Stimulated activated CD4-positive, alpha-beta T cell treated with anti-CD3 and anti-CD28 coated beads, Interleukin-15, amount 100 ng/mL, for 48 hours (primary cell): Measurements from ENCODE around the gene ARID1B.
A peak's percentile ranks its signal among the peaks of the same experiment; 100 is the strongest.
"Not testable (repeated sequence)": the region's sequence is repeated elsewhere in the genome, so short reads cannot be mapped to it uniquely, and the experiment has no call there.

Experiments
- DNase-seq, 2 donors: peaks; one replicate each; pipeline ENCODE4 v3.0.0-alpha.2; 2020; ENCODE audit warnings: low read depth in 2 of 2

ARID1B gene

DNA sequence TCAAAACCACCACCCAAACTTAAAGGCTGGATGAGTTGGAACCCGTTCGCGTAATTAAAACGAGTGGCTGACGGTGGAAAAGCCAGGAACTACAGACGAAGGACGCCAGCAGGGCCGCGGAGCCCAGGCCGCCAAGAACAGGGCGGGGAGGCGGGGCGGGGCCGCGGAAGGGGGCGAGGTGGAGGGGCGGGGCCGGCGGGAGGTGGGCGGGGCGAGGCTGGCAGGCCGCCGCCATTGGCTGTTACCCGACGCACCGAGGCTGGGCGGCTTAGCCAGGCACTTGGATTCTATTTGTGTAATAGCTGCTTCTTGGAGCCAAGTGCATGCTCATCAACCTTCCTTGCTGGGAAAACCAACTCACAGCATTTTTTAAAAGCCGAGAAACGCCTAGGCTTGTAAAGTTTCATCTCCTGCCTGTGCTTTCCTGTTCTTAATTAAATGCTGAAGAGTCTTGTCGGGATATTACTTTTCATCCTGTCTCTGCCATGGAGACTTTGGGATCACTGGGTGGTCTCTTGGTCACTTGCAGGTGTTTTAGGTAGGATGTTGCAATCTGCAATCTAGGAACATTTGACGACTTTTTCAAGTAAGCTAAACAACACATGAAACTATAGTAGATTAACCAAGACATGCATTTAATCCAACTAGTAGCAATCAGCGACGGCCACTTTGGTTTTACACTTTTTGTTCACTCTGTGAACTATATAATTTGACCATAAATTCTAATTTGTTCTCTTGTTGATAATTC, 245.0 kb downstream of the ARID1B start:
- peak; percentile 70 to 78 for DNase-seq

DNA sequence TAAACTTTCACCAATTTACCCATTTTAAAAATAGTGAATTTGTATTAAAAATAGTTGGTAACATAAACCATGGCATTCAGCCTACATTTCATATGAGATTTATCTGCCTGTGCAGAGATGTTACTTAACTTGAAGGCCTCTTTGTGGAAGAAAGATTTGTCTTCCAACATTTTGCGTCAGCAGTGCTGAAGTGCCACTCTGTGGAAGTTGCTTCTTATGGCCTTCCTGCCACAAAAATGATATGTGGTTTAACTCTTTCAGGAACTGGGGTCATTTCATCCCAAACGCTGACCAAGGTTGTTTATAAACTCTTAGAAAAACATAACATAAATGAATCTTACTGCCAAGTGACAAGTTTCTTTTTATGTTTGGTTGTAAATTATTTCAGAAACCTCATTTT, 246.8 kb downstream of the ARID1B start:
- DNase-seq, result no peak

DNA sequence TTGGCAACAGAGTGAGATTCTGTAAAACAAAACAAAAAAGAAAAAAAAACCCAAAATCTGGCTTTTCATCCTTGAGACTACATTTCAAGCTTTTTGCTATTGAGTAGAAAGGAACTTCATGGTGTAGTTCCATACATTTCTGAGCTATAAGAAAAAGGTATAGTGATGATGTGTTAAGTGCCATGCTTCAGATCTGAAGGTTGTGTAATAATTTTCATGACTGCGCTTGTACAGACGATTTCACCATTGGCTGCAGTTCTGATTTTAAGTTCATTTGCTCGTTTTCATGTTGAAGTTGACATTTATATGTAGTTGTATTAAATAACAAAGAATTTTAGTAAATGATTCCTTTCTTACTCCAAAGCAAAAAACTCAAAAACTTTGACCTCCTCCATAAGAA, 247.6 kb downstream of the ARID1B start:
- DNase-seq, result no peak

DNA sequence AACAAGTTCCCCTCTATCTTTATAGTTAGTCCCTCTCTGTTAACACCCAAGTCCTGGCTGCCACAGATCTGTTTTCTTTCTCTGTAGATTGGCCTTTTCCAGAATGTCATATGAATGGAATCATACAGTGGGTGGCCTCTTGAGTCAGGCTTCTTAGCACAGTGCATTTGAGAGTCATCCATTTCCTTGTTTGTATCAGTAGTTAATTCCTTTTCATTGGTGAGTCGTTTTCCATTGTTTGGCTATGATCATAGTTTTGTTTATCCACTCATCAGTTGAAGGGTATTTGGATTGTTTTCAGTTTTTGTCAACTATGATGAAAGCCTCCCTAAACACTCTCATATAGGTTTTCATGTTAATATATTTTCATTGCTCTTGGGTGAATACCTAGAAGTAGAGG, 248.3 kb downstream of the ARID1B start:
- no peak for DNase-seq

DNA sequence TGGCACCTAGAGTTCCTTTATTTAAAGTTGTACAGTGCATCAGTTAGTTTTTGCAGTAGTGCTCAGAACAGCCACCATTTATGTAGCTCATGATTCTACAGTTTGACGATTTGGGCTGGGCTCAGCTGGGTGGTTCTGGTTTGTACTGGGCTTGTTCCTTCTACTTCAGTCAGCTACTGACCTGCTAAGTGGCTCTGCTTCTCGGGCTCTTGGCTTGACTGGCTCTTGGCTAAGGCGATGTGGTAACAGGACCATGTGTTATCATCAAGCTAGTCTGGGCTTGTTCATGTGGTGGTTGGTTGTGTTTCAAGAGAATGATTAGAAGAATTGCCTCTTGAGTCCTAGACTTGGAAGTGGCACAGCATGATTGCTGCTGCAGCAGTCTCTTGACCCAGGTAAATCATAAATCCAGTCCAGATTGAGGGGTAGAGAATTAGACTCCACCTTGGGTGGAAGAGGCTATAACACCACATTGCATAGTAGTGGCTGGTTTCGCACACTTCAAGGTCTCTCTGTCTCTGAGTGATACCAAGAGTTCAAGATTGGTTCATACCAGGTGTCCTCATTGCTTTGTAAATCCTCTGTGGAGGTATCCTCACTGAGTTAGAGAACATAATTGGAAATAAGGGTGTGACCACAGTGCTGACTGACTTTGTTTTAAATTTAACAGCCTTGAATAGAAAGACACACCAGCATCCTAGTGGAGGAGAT, 253.0 kb downstream of the ARID1B start:
- no peak for DNase-seq

DNA sequence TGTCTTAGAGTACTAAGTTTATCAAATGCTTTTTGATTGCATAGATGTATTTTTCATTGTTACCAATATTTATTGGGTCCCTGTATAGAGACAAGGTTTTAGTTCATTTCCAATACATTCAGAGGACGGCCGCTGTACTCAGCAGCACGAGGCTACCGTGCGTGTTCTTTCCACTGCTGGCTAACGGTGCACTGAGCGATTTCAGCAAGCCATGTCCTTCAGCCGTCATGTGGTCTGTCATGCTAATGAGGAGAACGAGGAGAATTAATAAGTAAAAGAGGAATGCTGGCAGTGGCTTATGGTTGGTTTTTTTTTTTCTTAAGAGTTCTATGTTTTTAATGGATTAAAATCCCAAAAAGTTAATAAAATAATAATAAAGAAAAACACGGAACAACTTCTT, 253.6 kb downstream of the ARID1B start:
- DNase-seq, result no peak

DNA sequence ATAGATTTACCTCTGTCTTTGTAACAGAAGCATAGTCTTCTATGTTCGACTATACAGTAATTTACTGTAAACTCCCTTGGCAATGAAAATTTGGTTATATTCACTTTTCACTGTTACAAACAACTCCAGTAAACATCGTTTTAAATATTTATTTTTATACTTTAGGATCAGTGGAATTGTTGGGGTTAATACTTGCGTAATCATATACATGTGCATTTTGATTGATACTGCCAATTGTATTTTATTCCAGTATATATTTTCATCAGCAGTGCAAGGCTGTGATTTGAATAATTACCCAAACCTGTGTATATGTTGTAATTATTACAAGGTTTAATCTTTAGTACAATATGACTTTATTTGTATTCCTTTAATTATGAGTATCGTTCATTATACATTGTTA, 255.7 kb downstream of the ARID1B start:
- DNase-seq, result no peak

DNA sequence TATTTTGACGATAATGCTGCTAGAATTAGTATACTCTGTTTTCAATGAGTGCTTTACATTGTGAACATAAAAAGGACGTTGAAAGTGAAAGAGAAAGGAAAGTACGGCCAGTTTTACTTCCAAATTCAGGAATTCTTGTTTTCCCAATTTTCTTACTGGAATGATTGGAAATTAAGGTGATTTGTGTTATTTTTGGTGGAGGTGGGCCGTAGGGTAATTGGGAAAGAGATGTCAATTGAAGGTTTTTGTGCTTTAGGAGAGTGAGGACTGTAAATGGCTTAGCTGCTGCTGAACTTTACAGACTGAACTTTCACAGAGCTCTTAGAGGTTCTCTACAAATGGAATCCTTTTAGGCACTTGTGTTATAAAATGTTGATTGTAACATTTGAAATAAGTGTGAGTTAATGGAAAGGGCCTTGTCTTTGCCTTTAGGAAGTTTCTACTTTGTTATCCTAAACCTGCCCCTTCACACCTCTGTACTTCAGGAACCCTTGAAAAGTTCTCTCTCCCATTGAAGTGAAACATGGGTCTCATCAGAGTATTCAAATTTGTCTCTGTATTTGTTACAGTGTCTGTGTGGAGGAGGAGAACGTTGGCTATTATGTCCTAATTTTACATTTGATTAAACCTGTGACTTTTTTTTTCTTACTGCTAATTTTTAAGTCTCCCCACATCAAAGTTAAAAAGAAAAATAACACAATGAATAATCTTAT, 256.4 kb downstream of the ARID1B start:
- DNase-seq, result no peak

DNA sequence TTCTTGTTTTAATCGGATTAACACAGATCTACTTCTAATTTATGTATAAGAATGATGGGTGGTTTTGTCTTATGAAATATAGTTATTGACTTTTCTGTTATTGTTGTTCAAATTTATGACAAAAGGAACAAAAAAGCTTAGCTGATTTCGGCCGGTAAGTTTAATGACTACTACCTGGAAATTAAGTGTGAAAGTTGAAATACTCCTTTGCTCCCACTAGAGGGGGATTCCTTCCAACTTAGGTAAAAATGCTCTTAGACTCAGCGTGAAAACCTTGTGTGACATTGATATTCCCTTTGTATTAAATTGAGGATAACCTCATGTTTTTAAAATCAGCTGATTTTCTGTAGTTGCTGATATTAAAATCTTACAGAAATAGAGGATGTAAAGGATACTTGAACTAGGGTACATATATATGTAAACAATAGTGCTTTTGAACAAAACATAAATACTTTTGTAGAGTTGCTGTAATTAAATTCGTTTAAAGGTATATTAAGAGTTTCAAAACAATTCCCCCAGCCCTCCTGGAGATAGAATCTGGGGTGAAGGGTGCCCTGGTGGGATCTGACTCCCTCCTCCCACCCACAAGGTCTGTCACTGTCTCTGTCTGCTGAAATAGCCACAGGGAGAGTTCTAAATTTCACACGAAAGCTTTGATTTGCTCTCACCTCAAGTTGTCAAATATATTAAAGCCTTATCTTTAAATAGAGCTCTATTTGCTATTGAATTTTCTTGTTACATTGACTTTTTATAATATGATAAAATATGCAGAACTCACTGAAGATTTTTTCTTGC, 257.5 kb downstream of the ARID1B start:
- no peak for DNase-seq

DNA sequence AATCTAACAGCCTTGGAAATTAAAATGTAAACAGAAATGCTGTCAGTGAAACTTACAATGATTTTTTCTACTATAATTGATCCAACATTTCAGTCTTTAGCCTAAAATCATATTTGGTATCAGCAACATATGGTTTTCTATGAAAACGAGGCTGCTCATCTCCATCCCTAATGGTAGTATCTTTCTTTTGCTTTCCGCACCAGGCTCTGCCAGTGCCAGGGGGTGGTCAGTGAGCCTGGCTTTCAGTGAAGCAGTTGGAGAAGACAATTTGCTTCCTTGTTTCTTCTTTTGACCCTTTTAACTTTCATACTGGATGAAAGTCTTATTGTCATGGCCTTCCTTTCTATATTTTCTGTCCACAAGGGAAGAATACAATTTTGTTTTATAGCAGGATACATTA, 258.4 kb downstream of the ARID1B start:
- DNase-seq, result no peak

DNA sequence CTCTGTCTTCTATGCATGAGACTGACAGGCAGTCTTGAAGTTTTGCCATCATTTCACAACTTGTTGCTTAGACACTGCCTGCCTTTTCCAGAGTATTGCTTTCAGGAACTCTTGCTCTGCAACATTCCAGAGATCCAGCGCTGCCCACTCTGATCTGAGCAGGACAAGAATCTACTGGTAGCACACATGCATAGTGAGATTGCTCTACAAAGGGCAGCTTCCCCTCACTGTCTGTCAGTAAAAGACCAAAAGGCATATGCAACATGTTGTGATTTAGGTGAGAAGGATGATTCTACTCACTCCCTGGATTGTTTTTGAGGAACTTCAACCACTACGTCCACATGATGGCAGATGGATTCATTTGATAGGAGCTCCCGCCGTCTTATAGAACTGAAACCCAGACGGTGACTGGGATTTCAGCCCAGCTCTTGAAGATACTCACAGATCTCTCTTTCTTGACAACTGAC, 259.1 kb downstream of the ARID1B start:
- no peak for DNase-seq

DNA sequence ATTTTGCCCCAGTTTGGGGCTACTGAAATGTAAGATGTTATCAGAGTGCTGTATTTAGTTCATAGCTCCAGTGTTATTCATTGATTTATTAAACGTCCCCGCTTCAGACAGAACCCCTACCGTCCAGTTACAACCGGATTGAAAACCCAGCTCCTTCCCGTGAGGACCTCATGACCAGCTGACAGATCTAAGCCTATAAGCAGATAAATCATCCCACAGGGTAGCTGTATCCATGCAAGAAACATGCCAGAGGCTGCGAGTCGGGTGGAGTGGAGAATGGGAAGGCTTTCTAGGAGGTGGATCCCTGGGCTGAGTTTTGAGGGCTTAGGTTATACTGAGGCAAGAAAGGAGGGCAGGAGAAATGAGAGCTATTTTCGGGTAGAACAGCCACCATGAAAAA, 260.0 kb downstream of the ARID1B start:
- no peak for DNase-seq

DNA sequence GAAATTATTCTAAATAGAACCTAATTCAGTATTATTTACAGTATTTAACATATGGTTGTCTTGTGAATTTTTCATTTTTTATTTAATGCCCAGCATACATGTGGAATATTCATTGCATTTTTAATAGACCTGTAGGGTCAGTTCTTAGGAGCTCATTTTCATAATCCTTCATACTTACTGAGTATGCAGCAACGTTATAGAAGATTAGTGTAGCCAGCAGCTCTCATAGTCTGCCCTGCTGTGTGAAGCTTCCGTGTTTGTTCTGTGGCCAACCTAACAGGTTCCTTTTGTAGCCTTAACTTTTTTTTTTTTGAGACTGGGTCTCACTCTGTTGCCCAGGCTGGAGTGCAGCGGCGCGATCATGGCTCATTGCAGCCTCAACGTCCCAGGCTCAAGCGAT, 261.4 kb downstream of the ARID1B start:
- DNase-seq, result no peak

DNA sequence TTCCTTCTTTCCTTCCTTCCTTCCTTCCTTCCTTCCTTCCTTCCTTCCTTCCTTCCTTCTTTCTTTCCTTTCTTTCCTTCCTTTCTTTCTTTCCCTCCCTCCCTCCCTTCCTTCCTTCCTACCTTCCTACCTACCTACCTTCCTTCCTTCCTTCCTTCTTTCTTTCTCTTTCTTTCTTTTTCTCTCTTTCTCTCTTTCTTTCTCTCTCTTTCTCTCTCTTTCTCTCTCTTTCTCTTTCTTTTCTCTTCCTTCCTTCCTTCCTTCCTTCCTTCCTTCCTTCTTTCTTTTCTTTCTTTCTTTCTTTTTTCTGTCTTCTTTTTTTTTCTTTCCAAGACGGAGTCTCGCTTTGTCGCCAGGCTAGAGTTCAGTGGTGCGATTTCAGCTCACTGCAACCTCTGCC, 262.5 kb downstream of the ARID1B start:
- not testable (repeated sequence) for DNase-seq

DNA sequence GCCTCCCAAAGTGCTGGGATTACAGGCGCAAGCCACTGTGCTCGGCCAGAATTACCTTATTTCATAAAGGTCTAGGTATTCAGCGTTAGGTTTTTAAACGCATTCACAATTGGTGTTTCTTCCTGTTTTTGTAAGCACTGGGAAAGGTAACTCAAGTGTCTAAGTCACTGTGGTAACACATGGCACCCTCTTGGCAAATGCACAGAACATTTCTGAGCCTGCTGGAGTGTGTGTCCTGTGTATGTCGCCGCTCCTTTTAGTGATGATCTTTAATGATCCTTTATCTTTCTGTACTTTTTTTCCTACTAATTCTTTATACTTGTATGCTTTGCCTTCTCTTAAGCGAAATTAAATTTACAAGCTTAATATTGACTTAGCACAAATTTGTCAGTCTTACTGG, 263.0 kb downstream of the ARID1B start:
- no peak for DNase-seq

DNA sequence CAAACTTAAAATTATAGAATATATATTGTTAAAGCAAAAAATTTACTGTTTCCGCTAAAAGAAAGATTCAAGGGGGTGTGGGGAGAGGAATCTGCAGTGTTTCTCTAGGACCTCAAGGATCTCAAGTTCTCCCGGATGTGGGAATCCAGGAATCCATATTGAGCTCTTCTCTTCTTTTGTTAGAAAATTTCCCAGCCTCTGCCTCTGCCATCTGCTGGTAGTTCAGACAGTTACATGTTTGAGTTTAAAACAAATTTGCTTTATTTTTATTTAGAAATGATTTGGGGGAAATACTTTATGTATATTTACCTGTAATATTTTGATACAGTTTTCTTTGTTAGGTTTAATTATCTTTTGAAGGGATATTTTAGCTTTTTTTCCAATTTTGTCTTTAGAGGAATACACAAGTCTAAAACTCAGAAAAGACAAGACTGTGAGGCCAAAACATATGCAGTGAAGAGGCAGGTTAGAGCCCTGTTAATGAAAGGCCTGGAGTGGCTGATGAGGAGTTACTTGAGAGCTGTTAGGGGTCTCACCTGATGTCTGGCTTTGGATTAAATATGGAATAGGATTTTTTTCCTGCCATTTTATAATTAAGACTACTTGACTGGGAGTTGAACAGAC, 268.8 kb downstream of the ARID1B start:
- no peak for DNase-seq

DNA sequence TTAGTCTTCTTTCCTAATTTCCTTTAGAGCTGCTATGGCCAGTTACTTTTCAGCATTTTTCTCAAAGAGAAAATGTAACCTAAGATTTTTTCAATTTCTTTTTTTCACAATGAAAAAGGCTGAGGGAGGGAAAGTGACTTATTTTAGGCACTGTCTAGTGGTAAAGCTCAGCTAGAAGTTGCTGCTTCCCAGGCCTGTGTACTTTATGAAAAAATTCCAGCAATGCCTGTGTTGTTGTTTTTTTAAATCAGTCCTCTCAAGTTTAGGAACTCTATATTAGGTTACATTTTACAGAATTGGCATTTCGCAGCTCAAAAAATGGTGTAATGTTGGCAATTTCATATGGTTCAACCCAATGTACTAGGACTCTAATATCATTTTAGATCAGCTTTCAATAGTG, 269.6 kb downstream of the ARID1B start:
- no peak for DNase-seq

DNA sequence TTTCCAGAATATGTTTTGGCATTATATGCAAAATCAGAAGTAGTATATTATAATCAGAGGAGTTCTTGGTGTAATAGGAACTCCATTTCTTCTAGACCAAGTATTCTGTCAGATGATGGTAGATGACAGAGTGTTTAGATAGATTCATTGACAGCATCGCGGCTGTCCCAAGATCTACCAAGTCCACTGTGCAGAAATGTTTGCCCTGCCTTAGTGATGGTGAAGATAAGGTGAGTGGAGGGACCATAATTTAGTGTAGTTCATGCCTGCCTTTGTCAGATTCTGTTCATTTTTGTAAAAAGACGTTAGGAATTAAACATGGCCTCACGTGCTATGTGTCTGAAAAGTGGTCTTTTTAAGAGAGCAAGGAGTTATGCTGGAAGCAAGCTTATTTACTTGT, 270.1 kb downstream of the ARID1B start:
- DNase-seq, result no peak

DNA sequence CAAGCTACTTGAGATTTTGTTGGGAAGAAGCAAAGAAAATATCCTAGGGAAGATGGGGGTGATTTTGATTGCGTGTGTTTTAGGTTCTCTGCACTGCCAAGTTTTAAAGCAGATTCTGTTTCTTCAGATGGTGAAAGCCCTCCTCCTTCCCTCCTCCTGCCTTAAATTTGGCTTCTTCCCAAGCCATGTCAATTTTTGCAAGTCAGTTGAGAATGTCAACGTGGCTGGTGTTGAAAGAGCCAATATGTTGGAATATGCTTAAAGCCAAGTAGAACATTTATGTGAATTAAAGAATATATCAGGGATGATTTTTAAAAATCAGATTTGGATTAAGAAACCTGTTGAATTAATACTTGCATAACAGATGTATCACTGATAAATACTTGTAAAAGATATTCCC, 270.8 kb downstream of the ARID1B start:
- DNase-seq, result no peak

DNA sequence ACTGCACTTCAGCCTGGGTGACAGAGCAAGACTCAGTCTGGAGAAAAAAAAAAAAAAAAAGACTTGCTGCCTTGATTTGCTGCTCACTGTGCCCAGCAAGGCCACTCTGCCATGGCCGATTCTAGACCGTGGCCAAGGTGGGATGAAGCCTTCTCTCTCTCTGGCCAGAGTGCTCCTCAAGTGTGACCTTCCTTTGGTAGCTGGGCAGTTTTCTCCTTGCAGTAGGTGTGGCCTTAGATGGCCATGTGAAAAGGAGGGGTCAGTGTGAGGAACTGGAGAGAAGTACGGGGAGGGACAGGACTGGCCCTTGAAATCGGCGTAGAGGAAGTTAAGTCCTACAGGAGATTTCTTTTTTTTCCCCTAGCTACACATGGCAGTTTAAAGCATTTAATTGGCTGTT, 272.0 kb downstream of the ARID1B start:
- DNase-seq, result no peak

DNA sequence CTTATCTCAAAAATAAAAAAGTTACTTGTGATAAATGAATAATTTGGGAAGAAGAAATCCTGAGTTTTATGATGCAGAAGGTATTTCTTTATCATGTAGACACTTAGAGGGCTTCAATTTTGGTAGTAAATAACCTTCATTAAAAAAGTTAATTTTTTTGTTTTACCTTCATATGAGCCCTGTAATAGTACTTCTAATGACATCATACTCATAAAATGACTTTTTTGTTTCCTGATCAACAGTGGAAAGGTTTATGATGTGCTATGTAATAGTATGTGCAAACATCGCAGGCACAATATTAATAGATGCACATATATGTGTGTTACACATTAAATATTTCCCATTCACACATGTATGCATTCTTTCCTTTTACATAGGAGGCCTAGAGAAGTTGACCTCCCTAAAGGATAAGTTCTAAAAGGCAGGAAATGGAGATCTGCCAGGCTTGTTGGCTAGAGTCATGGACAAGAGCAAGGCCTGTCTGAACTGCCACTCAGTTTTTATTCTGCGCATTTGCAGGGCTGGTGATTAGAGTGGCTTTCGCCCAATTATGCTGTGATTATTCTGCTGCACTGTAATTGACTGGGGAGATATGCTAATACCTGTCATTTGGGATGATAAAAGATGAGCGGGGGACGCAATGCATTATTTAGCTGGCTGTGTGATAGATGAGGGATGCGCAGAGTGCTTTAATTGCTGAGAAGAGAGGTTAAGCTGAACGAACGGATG, 273.5 kb downstream of the ARID1B start:
- DNase-seq, result no peak
